ENCODE data around the gene TDG. TPM values are rescaled to one million over a fixed set of nuclear protein-coding genes. Genes with fewer than 3 reads are reported as not detected.
A peak's percentile ranks its signal among the peaks of the same experiment; 100 is the strongest.

TDG gene
- polyA plus RNA-seq, 1 donor (not counting 4 experiments of a cell fraction or from before 2014, with no cell fraction given), result 35.6 TPM

- FAIRE-seq (no peak), DNase-seq (ENCODE audit: low read depth, low spot score) (no peak)
- Histone ChIP-seq H2AFZ (ENCODE audit: control insufficient read depth, low read length) (no peak overlapping the region), H3K27me3 (ENCODE audit: control insufficient read depth, extremely low read depth, insufficient read depth, low read length) (no peaks in the 10 kb centered on the region), H3K4me2 (ENCODE audit: control insufficient read depth, extremely low read depth, insufficient read depth, low read depth, low read length) (no peak overlapping the region), H3K79me2 (ENCODE audit: control insufficient read depth, insufficient read depth, low read length) (peaks cover 51% of the 10 kb centered on the region), H3K36me3 (ENCODE audit: control insufficient read depth in 2 of 2, extremely low read depth in 1 of 2, insufficient read depth in 2 of 2, low read length in 2 of 2) (peaks cover 13 to 19% of the 10 kb centered on the region in 2 experiments), H3K9me1 (ENCODE audit: control insufficient read depth, extremely low read depth, insufficient read depth, low read length) (no peaks in the 10 kb centered on the region), H3K4me3 (ENCODE audit: control insufficient read depth in 2 of 3, extremely low read depth in 1 of 3, insufficient read depth in 2 of 3, low read depth in 1 of 3, low read length in 3 of 3) (no peak overlapping the region), H3K9me3 (ENCODE audit: control insufficient read depth, low read depth, low read length) (no peaks in the 10 kb centered on the region), H3K4me1 (ENCODE audit: control insufficient read depth, extremely low read depth, insufficient read depth, low read length) (no peaks in the 10 kb centered on the region), H3K9ac (ENCODE audit: control insufficient read depth, extremely low read depth, insufficient read depth, low read length) (no peak overlapping the region), H3K27ac (ENCODE audit: control insufficient read depth, insufficient read depth, low read length) (no peak overlapping the region), H4K20me1 (ENCODE audit: control insufficient read depth, extremely low read depth, insufficient read depth, low read length) (peaks cover 5% of the 10 kb centered on the region)
- dilution Hi-C loops (cut with MboI; ENCODE audit: extremely low pct_ligation_motif_present, low sequenced_read_pairs), result no loop called here
- TF ChIP-seq CTCF (optimal IDR thresholded peaks at IDR 0.05 in 1 of 3, IDR thresholded peaks at IDR 0.05 in 1 of 3, conservative IDR thresholded peaks at IDR 0.05 in 1 of 3; ENCODE audit: extremely low read depth in 1 of 3, insufficient read depth in 2 of 3, low read length in 3 of 3) (no peak), EZH2 (IDR thresholded peaks at IDR 0.05; ENCODE audit: low read length) (no peak)
Measured at GRCh38 chr12:103978384-103978982, 12.8 kb downstream of the TDG start.

- no peak overlapping the region for H3K4me2 ChIP-seq (ENCODE audit: control insufficient read depth, extremely low read depth, insufficient read depth, low read depth, low read length)
- no peak for TF ChIP-seq EZH2 (IDR thresholded peaks at IDR 0.05; ENCODE audit: low read length)
- TF ChIP-seq CTCF (optimal IDR thresholded peaks at IDR 0.05 in 1 of 3, IDR thresholded peaks at IDR 0.05 in 1 of 3, conservative IDR thresholded peaks at IDR 0.05 in 1 of 3; ENCODE audit: extremely low read depth in 1 of 3, insufficient read depth in 2 of 3, low read length in 3 of 3), result no peak
Measured at GRCh38 chr12:103986829-103987228, 21.2 kb downstream of the TDG start.

More at GRCh38 chr12:103986829-103987228, 21.2 kb downstream of the TDG start:
- H3K9ac ChIP-seq (ENCODE audit: control insufficient read depth, extremely low read depth, insufficient read depth, low read length), result no peak overlapping the region
- no peaks in the 10 kb centered on the region for H3K27me3 ChIP-seq (ENCODE audit: control insufficient read depth, extremely low read depth, insufficient read depth, low read length)
- H4K20me1 ChIP-seq (ENCODE audit: control insufficient read depth, extremely low read depth, insufficient read depth, low read length), result no peaks in the 10 kb centered on the region
- FAIRE-seq, result peak; percentile 74
- no peak overlapping the region for H2AFZ ChIP-seq (ENCODE audit: control insufficient read depth, low read length)
- H3K27ac ChIP-seq (ENCODE audit: control insufficient read depth, insufficient read depth, low read length), result no peak overlapping the region
- no peak for DNase-seq (ENCODE audit: low read depth, low spot score)
- H3K9me1 ChIP-seq (ENCODE audit: control insufficient read depth, extremely low read depth, insufficient read depth, low read length), result no peaks in the 10 kb centered on the region
- no peaks in the 10 kb centered on the region for H3K4me1 ChIP-seq (ENCODE audit: control insufficient read depth, extremely low read depth, insufficient read depth, low read length)
- H3K4me3 ChIP-seq (ENCODE audit: control insufficient read depth in 2 of 3, extremely low read depth in 1 of 3, insufficient read depth in 2 of 3, low read depth in 1 of 3, low read length in 3 of 3), result no peak overlapping the region
- no peaks in the 10 kb centered on the region for H3K9me3 ChIP-seq (ENCODE audit: control insufficient read depth, low read depth, low read length)
- H3K36me3 ChIP-seq (ENCODE audit: control insufficient read depth in 2 of 2, extremely low read depth in 1 of 2, insufficient read depth in 2 of 2, low read length in 2 of 2), result peaks cover 12 to 22% of the 10 kb centered on the region in 2 experiments
- H3K79me2 ChIP-seq (ENCODE audit: control insufficient read depth, insufficient read depth, low read length), result no peaks in the 10 kb centered on the region
- dilution Hi-C loops (cut with MboI; ENCODE audit: extremely low pct_ligation_motif_present, low sequenced_read_pairs), result no loop called here

Data from keratinocyte (primary cell).